NCI-H82 treated with DMSO at 0.1 percent for 48 hours (cell line): ENCODE results near the gene APLP1.
"Not testable (repeated sequence)": the region's sequence is repeated elsewhere in the genome, so short reads cannot be mapped to it uniquely, and the experiment has no call there.

ENCODE experiments used
- DNase-seq: peaks from one replicate; lab custom pipeline; 2025; ENCODE audit not compliant: unreplicated experiment; lab: John Stamatoyannopoulos, UW

APLP1 gene

DNA sequence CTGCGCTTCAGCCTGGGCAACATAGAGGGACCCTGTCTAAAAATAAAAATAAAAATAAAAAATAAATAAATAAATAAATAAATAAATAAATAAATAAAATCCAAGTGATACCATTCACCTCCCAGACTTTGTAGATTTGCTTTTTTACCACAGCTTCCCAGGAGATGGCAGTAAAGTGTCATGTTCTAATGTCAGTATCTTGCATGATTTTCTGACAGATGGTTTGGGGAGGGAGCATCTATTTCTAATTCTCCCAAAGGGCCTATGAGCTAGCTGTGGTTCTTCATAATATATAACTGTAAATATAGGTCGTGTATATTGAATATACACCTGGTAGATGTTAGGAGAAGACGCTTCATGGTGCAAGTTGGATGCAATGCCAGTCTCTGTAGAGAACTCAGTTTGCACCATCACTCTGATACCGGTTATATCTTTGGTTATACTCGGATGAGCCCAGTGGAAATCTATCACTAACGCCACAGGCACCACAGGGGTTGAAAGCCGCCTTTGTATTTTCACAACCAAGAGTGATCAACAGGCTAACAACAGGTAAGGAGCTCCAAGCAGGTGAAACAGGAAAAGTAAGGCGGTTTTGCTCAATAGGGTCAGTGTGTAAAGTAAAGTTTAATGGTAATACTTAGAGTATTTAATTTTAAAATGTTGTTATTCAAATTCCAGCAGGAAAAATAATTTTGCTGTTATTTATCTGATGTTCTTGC lies 13.9 kb downstream of the APLP1 start:
- DNase-seq: peak; percentile 78

DNA sequence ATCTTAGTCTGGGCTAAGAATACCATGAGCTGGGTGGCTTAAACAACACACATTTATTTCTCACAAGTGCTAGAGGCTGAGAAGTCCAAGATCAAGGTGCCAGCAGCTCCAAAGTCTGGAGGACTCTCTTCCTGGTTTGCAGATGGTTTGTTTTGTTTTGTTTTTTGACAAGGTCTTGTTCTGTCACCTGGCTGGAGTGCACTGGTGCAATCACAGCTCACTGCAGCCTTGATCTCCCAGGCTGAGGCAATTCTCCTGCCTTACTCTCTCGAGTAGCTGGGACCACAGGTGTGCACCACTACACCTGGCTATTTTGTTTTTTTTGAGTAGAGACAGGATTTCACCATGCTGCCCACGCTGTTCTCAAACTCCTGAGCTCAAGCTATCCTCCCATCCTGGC lies 15.5 kb downstream of the APLP1 start:
- DNase-seq: no peak

DNA sequence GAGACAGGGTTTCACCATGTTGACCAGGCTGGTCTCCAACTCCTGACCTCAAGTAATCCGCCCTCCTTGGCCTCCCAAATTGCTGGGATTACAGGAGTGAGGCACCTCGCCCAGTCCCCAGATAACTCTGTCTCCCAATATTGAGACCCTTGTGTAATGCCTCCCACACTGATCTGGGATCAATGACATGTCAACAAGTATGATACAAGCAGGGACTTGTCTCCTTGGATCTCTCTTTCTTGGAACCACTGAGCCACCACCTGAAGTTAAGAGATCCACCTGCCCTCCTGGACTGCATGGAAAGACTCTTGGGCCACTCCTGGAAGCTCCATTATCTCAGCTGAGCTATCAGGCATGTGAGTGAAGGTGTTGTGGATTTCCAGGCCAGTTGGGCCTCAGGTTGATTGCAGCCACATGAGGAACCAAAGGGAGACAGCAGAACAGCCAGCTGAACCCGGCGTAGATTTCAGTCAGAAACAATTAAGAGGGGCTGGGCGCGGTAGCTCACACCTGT lies 16.9 kb downstream of the APLP1 start:
- no peak for DNase-seq

DNA sequence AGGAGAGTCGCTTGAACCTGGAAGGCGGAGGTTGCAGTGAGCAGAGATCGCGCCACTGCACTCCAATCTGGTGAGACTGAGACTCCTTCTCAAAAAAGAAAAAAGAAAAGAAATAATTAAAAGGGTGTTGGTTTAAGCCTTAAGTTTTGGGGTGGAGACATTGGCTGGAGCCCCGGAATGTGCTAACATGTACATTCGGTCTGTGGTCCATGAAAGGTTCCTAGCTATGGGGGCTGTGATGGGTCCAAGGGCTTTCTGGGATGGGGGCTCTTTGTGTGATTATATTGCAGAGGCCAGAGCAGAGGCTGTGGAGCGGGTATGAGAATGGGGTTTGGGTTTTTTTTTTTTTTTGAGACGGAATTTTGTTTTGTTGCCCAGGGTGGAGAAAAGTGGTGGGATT lies 17.5 kb downstream of the APLP1 start:
- DNase-seq: no peak

DNA sequence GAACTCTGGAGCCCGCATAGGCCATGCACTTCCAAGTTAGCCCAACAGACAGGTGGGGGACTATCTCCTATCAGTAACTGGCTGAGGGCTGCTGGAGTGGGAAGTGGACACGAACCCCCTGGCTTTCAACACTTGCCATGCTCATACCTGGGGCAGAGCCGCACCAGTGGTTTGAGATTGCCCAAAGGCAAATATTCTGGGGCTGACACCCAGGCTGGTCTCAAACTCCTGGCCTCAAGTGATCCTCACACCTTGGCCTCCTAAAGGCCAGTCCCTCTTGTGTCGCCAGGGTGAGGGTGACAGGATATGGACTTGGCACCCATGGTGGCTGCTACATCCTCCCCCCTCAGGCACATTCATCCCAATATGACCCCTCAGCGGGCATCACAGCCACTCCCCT lies 18.8 kb downstream of the APLP1 start:
- DNase-seq: no peak

DNA sequence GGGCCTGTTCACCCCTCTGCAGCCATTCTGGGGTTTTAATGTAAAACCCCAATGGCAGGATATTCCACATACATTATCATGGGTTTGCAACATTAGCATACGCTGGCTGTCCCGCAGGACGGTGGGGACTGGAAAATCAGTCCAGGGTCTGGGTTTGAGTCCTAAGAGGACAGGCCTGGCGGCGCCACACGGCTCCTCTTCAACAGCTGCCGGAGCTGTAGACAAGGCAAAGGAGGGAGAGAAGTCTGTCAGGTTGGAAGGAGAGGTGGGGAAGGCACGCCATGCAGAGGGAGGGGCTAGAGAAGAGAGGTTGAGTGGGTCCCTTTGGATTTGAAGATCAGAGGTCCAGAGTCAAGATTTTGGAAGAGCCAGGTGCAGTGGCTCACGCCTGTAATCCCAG lies 20.0 kb downstream of the APLP1 start:
- no peak for DNase-seq

DNA sequence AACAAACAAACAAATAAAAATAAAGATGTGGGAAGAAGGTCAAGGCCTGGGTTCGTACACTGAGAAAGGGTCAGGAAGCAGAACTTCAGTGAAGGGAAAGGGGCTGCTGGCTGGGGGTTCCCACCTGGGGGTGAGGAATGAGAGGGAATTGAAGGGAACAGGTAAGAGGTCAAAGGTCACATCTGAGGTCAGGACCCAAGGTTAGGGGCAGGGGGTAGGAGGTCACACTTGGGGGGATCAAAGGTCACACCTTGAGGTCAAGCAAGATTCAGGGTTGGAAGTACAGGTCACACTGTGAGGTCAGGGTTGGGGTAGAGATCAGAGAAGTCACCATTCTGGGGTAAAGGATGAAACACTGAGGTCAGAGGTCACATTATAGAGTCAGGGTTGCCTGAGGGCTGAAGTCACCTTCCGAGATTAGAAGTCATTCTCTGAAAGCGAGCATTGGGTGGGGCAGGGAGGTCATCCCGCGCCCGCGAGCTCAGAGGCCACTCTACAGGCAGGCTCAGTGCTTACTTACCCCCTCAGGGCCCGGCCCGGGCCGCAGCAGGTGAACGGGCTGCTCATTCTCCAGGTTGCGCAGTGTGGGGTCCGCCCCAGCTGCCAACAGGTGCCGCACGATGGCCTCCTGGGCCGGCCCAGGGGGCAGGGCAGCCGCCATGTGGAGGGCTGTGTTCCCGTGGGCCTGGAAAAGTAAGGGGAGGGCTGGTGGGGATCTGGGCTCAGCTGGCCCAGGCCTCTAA lies 21.2 kb downstream of the APLP1 start:
- DNase-seq: no peak

DNA sequence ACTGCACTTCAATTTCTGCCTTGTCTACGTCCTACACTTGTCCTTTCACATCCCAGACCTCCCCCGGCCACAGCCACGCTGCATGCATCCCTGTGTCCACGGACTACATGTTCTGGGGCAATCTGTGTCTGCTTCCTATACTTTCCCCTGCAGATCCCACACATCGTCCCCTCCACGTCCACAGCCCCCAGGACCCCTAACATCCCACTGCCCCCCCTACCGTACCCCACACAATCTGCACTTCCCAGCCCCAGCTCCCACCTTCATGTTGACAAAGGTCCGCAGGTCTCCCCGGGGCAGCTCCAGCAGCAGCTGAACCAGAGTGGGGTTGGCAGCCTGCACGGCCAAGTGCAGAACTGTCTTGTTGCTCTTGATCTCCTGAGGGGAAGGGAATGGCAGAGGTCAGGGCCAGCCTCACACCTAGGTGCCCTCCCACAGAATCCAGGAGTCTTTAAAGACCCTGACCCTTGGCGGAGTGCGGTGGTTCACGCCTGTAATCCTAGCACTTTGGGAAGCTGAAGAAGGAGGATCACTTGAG lies 21.8 kb downstream of the APLP1 start:
- DNase-seq: no peak

DNA sequence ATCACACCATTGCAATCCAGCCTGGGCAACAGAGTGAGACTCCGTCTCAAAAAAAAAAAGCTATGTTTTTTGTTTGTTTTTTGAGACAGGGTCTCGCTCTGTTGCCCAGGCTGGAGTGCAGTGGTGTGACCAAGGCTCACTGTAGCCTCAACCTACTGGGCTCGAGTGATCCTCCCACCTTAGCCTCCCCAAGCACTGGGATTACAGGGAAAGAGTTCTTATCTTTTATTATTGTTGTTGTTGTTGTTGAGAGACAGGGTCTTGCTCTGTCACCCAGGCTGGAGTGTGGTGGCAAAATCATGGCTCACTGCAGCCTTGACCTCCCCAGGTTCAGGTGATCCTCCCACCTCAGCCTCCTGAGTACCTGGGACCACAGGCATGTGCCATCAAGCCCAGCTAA lies 23.4 kb downstream of the APLP1 start:
- DNase-seq: not testable (repeated sequence)

DNA sequence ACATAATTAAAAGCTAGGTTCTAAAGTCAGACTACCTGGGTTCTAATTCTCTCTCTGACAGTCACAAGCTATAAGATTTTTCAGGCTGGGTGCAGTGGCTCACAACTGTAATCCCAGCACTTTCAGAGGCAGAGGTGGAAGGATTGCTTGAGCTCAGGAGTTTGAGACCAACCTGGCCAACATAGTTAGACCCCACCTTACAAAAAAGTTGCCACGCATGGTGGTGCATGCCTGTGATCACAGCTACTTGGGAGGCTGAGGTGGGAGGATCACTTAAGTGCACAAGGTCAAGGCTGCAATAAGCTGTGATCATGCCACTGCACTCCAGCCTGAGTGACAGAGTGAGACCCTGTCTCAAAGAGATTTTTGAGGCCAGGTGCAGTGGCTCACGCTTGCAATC lies 26.0 kb downstream of the APLP1 start:
- no peak for DNase-seq

DNA sequence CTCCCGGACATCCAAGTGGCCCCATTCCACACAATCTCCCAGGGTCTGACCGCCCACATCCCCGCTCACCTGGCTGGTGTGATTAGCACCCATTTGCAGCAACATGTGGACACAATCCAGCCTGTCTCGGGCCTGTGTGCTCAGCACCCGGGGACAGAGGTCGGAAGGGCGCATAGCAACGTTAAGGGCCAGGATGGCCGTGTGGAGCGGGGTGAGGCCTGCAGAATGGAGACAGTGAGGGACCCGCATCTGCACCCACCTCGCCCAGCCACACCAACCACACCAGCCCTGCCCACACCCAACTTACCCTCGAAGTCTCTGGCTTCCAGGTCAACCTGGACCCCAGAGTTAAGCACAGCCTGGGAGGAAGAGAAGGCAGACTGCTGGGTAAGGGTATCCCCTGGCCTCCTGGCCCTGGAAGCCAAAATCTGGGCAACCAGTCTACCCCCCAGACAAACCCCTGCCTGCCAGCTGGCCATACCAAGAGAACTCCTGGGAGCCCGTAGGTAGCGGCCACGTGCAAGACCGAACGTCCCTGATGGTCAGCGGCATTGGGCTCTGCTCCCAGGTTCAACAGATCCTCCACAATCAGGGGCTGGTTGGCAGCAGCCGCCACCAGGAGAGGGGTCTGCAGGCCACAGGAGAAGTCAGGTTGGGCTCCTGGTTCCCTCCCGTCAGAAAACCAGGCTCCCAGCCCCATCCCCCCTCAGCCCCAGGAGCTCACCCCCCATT lies 27.7 kb downstream of the APLP1 start:
- no peak for DNase-seq

DNA sequence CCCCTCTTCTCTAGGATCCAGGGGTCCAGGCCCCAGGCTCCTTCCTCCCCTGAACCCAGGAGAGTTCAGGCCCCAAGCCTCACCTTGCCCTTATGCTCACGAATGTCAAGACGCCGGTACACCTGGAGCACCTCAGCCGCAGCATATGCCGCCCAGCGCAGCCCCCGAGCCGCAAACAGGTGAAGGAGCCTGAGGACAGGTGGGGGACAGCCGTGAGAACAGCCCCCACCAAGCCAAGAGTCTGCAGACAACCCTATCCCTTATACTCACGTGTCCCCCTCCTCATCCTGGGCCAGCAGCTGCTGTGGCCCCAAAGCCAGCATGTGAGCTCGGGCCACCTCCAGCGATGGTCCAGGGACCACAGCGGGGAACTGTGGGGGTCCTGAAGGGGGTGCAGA lies 28.3 kb downstream of the APLP1 start:
- DNase-seq: no peak

DNA sequence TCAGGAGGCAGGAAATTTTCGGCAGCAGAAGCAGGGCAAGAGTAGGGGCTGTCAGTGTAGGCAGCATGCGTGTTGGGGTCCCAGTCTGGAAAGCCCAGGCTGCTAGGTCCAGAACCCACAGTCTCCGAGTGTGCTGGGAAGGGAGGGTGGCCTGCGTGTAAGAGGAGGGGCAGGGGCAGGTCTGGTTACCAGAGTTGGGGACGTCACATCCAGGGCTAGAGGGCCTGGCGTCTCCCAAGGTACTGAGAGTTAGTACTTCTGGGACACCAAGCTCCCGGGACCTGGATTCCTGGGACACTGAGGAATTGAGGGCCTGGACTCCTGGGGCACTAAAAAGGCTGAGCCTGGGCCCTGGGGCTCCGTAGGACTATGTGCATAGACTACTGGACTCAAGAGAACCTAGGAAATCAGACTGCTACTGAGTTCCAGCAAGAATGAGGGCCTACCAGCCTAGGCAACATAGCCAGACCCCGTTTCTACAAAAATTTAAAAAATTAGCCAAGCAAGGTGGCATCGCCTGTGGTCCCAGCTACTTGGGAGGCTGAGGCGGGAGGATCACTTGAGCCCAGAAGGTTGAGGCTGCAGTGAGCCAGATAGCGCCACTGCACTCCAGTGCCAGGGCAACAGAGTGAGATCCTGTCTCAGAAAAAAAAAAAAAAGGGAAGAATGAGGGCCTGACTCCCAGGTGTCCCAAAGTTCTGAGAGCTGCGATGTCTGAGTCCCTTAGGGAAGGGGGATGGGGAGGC lies 29.5 kb downstream of the APLP1 start:
- no peak for DNase-seq

DNA sequence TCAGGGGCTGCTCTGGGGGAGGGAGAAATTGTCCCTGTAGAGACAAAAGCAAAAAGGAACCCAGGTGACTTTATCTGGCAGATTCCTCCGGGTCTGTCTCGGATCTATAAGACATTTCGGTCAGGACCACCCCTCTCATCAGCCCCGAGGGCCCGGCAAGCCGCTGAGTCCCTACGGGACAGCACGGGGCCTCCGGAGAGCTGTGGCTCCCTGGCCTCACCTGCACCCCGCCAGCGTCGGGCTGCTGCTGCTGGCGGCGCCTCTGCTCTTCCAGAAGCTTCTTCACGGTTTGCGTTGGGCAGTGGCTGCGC lies 30.1 kb downstream of the APLP1 start:
- no peak for DNase-seq

DNA sequence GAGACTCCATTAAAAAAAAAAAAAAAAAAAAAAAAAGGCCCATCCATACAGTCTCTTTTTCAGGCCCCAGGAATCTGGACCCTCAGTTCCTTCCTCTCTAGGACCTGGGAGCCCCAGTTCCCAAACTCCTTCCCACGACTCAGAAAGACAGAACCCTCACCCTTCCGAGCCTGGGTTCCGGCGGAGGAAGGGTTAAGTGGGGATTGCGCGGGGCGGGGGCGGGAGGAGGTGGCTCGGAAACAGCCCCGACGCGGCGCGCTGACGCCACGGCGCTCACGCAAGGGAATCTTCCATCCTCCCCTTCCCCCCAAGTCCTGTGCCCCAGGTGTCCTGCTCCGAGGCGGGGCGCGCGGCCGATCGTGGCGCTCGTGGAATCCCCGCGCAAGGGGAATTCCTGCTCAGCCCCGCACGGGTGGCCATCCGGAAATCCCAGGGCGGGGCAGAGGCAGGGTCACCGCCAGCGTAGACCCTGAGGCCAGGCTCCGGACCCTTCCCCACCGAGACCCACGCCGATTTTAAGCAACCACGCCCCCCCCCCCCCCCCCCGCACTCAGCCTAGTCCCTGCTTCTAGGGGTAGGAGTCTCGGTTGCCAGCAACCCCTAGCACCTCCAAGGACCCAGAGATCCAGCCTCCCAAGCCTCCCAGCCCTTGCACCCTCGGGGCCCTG lies 31.3 kb downstream of the APLP1 start:
- DNase-seq: peak; percentile 57

DNA sequence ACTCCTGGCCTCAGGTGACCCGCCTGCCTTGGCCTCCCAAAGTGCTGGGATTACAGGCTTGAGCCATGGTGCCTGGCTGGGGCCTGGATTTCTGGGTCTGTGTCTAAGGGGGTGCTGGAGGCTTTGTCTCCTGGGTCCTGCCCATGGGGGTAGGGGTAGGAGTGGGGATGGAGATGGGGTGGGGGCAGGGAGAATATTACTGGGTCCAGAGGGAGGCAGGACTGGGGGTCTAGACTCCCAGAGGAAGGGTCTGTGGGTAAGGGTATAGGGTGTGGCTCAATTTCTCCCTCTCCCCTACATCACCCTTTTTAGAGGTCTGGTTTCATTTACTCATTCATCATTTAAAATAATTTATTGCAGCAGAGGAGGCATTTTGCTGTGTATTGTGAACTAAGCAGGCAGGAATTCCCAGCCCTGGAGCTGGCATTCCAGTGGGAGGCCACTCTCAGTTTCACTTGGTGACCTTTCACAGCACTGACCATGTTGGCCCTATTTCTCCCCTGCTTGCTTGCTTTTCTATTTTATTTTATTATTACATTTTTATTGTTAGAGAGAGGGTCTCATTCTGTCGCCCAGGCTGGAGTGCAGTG lies 32.8 kb downstream of the APLP1 start:
- DNase-seq: no peak

DNA sequence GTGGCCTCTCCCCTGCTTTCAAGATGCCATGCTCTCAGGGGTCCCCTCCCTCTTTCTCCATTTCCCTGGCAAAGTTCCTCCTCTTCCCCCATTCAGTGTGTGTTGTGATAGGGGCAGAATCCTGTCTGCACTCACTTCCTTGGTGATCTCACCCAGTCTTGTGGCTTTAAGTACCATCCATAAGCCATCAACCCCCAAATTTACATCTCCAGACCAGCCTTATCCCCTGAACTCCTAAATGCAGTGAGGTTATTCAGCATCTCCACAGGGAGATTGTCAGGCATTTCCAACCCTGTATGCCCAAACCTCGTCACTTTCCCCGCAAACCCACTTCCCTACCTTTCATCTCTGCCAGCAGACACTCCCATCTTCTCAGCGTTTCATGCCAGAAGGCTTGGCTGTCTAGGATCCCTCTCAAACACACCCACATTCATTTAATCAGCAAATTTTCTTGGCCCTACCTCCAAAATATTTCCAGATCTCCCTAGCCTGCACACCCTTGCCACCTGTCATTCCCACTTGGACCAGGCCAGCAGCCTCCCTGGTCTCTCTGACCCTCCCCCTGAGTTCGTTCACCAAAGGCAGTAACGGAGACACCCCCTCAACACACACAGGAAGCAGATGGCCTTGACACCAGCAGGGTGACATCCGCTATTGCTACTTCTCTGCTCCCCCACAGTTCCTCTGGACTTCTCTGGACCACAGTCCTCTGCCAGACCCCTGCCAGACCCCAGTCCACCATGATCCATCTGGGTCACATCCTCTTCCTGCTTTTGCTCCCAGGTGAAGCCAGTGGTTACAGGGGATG lies 33.7 kb downstream of the APLP1 start, which contains the start of gene HCST:
TSS of gene HCST (plus strand) at position 676 of the 808 bp plus-strand sequence. CDS start at position 741, 65 bp downstream.
- DNase-seq: no peak

DNA sequence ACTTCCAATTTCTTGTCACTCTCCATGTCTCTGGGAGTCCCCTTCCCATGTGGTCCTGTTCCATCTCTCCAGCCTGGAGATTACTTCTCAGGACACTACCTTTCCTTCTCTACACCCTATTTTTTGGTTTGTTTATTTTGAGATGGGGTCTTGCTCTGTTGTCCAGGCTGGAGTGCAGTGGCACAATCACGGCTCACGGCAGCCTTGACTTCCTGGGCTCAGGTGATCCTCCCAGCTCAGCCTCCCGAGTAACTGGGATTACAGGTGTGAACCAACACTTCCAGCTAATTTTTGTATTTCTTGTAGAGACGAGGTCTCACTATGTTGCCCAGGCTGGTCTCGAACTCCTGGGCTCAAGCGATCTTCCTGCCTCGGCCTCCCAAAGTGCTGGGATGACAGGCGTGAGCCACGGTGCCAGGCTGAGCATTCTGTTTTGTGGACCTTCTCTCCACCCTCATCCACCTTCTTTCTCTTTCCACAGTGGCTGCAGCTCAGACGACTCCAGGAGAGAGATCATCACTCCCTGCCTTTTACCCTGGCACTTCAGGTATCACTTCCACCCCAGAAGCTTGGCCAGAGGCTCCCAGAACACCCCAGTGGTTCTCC lies 34.6 kb downstream of the APLP1 start:
- DNase-seq: no peak
